Uterus (tissue), 2 donors: Measurements from ENCODE around the gene PPP2R3C.
"Not testable (repeated sequence)": the region's sequence is repeated elsewhere in the genome, so short reads cannot be mapped to it uniquely, and the experiment has no call there.

ENCODE experiments used
- POLR2A ChIP-seq, 2 donors: fragments of 450-650 bp; IDR thresholded peaks; one replicate each; pipeline ENCODE4 v1.6.1; 2016; ENCODE audit warnings: antibody characterized with exemption in 2 of 2, mild to moderate bottlenecking in 1 of 2, moderate library complexity in 1 of 2
- TF ChIP-seq, protein P1 (sequence below), 4 experiments: fragments of 200-600 bp in 2 of 4; fragments of 450-650 bp in 2 of 4; sonication (generic) in 2 of 4; IDR thresholded peaks; one replicate each; pipeline ENCODE4 v1.5.1; 2016 to 2019; ENCODE audit warnings: antibody characterized with exemption in 4 of 4, mild to moderate bottlenecking in 2 of 4, moderate library complexity in 1 of 4

DNA sequence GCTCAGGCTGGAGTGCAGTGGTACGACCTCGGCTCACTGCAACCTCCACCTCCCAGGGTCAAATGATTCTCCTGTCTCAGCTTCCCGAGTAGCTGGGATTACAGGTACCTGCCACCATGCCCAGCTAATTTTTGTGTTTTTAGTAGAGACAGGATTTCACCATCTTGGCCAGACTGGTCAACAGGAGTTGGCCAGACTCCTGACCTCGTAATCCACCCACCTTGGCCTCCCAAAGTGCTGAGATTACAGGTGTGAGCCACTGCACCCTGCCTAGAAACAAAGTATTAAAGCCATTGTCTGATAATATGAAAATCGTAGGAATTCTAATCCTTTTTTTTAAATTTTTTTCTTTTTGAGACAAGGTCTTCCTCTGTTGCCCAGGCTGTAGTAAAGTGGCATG is 56.1 kb downstream of the PPP2R3C start:
- TF ChIP-seq POLR2A (IDR thresholded peaks at IDR 0.05): not testable (repeated sequence)
- TF ChIP-seq, protein P1, sequence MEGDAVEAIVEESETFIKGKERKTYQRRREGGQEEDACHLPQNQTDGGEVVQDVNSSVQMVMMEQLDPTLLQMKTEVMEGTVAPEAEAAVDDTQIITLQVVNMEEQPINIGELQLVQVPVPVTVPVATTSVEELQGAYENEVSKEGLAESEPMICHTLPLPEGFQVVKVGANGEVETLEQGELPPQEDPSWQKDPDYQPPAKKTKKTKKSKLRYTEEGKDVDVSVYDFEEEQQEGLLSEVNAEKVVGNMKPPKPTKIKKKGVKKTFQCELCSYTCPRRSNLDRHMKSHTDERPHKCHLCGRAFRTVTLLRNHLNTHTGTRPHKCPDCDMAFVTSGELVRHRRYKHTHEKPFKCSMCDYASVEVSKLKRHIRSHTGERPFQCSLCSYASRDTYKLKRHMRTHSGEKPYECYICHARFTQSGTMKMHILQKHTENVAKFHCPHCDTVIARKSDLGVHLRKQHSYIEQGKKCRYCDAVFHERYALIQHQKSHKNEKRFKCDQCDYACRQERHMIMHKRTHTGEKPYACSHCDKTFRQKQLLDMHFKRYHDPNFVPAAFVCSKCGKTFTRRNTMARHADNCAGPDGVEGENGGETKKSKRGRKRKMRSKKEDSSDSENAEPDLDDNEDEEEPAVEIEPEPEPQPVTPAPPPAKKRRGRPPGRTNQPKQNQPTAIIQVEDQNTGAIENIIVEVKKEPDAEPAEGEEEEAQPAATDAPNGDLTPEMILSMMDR (IDR thresholded peaks at IDR 0.05): not testable (repeated sequence)
